ENCODE data around the gene NGEF. TPM values are rescaled to one million over a fixed set of nuclear protein-coding genes. Genes with fewer than 3 reads are reported as not detected.
"Not testable (repeated sequence)": the region's sequence is repeated elsewhere in the genome, so short reads cannot be mapped to it uniquely, and the experiment has no call there.

The NGEF gene
- total and polyA plus RNA-seq, 10 of the 15 experiments (the other 5 are each of a cell fraction or from before 2014, with no cell fraction given), result 0.12 TPM; not detected in 9

DNA sequence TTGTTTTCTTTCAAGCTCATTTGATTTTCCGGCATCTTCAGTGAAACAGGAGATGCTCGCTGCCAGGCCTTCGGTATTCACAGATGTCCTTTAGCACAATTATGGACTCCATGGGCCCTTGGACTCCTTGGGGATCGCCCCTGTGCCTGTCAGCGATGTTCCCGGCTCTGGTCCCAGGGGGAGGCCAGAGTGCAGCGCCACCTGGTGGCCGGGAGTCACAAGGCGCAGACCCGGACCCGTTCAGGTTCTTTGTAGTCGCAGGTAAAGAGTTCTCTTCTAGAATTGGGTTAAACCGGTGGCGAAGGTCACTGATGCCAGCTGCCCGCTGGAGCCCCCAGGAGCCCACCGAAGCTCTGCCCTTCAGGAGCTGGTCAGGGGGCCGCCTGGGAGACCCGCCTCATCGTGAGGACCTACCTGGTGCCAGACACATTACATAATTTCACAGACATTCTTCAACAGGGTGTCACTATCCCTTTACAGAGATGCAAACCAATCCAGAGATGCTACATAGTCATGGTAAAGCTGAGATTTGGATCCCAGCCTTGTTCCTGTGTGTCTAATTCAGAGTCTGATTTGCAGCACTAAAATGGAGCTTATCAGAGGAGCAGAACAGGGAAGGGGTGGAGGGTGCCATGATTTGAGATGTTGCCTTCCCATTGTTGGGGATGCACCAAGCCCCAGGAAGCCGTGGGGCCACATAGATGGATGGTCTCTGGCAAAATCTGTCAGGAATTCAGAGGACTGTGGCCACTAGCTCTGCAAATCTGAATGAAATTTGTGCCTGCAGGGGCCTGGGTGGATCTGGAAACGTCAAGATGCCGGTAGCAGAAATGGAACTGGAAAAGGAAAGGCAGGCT is 41.1 kb upstream of the NGEF start (continued):
- TF ChIP-seq E2F8 (IDR thresholded peaks at IDR 0.05; ENCODE audit: low read depth, partially characterized antibody) (no peak), IKZF1 (conservative IDR thresholded peaks at IDR 0.05) (peak; percentile 73), TCF3 (IDR thresholded peaks at IDR 0.05; ENCODE audit: borderline replicate concordance, insufficient read depth, low read depth, low read length) (no peak), MYB (IDR thresholded peaks at IDR 0.05; ENCODE audit: borderline replicate concordance, low read depth, low read length) (no peak), SIX5 (IDR thresholded peaks at IDR 0.05; ENCODE audit: low read depth, low read length, severe bottlenecking) (peak; percentile 24), MYC (IDR thresholded peaks at IDR 0.05; ENCODE audit: insufficient read depth, insufficient read length, insufficient replicate concordance, low read length, severe bottlenecking) (no peak), RAD51 (IDR thresholded peaks at IDR 0.05) (no peak), EED (IDR thresholded peaks at IDR 0.05; ENCODE audit: low read depth) (peak; percentile 54; the same call in 1 of the 2 replicates), MEF2B (IDR thresholded peaks at IDR 0.05; ENCODE audit: partially characterized antibody, poor library complexity, severe bottlenecking) (peak; percentile 70)
- TF ChIP-seq, protein P1, sequence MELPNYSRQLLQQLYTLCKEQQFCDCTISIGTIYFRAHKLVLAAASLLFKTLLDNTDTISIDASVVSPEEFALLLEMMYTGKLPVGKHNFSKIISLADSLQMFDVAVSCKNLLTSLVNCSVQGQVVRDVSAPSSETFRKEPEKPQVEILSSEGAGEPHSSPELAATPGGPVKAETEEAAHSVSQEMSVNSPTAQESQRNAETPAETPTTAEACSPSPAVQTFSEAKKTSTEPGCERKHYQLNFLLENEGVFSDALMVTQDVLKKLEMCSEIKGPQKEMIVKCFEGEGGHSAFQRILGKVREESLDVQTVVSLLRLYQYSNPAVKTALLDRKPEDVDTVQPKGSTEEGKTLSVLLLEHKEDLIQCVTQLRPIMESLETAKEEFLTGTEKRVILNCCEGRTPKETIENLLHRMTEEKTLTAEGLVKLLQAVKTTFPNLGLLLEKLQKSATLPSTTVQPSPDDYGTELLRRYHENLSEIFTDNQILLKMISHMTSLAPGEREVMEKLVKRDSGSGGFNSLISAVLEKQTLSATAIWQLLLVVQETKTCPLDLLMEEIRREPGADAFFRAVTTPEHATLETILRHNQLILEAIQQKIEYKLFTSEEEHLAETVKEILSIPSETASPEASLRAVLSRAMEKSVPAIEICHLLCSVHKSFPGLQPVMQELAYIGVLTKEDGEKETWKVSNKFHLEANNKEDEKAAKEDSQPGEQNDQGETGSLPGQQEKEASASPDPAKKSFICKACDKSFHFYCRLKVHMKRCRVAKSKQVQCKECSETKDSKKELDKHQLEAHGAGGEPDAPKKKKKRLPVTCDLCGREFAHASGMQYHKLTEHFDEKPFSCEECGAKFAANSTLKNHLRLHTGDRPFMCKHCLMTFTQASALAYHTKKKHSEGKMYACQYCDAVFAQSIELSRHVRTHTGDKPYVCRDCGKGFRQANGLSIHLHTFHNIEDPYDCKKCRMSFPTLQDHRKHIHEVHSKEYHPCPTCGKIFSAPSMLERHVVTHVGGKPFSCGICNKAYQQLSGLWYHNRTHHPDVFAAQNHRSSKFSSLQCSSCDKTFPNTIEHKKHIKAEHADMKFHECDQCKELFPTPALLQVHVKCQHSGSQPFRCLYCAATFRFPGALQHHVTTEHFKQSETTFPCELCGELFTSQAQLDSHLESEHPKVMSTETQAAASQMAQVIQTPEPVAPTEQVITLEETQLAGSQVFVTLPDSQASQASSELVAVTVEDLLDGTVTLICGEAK (IDR thresholded peaks at IDR 0.05; ENCODE audit: borderline replicate concordance), result no peak

GRCh38 chr2:233052517-233052916 is 39.5 kb upstream of the NGEF start:
- RAD21 ChIA-PET (ENCODE audit: unreplicated experiment), result interaction anchor here (0.7 to 1.2 kb wide), 3 partner anchors 95 to 295 kb away, joined by 3 to 4 read pairs (median 4); no protein-coding TSS in a partner anchor
- intact Hi-C loops (cut with micrococcal nuclease; ENCODE audit: unreplicated experiment); H2AFZ ChIP-seq (ENCODE audit: control insufficient read depth, low read depth, low read length); H3K27me3 ChIP-seq (replicated peaks in 1 of 2; ENCODE audit: control insufficient read depth in 2 of 2, insufficient read depth in 2 of 2, low read length in 1 of 2); H3K9ac ChIP-seq (ENCODE audit: control insufficient read depth, insufficient read depth, low read length); H3K4me2 ChIP-seq (ENCODE audit: control insufficient read depth, insufficient read depth); H3K9me3 ChIP-seq (replicated peaks; ENCODE audit: control insufficient read depth, insufficient read depth, low read length); POLR2A ChIA-PET; ATAC-seq; H3K36me3 ChIP-seq (ENCODE audit: control insufficient read depth in 2 of 2, insufficient read depth in 2 of 2, low read length in 1 of 2); H3K79me2 ChIP-seq (ENCODE audit: control insufficient read depth, insufficient read depth, low read length); BruUV-seq (replicated peaks); H3K27ac ChIP-seq (ENCODE audit: control insufficient read depth, insufficient read depth); FAIRE-seq; DNase-seq (ENCODE audit: low read depth, low spot score); H3K4me3 ChIP-seq; in situ Hi-C loops (cut with MboI); H3K4me1 ChIP-seq (ENCODE audit: control insufficient read depth, insufficient read depth, low read length); H4K20me1 ChIP-seq (ENCODE audit: control insufficient read depth, insufficient read depth): not testable (repeated sequence)
- SMC1A ChIA-PET (ENCODE audit: uncharacterized antibody, unreplicated experiment), result interaction anchor here (0.8 to 2.8 kb wide), 5 partner anchors 48 to 242 kb away, joined by 3 to 19 read pairs (median 5); no protein-coding TSS in a partner anchor
- CTCF ChIA-PET, result interaction anchor here (0.6 to 5.1 kb wide), 19 partner anchors 8 to 364 kb away, joined by 3 to 37 read pairs (median 6); partner anchors contain the start of genes ATG16L1, INPP5D and NEU2
- WGBS (ENCODE audit: insufficient coverage, insufficient replicate concordance, low lambda C conversion rate, missing lambda C conversion rate), result 24% methylated on average over 4 of the region's 4 CpGs
